ENCODE measurements around the gene UXS1. TPM values are rescaled to one million over a fixed set of nuclear protein-coding genes. Genes with fewer than 3 reads are reported as not detected.

UXS1 gene
- total RNA-seq, 4 donors from 2014 or later = 18.5 to 26.5 (median 22.8) TPM

DNA sequence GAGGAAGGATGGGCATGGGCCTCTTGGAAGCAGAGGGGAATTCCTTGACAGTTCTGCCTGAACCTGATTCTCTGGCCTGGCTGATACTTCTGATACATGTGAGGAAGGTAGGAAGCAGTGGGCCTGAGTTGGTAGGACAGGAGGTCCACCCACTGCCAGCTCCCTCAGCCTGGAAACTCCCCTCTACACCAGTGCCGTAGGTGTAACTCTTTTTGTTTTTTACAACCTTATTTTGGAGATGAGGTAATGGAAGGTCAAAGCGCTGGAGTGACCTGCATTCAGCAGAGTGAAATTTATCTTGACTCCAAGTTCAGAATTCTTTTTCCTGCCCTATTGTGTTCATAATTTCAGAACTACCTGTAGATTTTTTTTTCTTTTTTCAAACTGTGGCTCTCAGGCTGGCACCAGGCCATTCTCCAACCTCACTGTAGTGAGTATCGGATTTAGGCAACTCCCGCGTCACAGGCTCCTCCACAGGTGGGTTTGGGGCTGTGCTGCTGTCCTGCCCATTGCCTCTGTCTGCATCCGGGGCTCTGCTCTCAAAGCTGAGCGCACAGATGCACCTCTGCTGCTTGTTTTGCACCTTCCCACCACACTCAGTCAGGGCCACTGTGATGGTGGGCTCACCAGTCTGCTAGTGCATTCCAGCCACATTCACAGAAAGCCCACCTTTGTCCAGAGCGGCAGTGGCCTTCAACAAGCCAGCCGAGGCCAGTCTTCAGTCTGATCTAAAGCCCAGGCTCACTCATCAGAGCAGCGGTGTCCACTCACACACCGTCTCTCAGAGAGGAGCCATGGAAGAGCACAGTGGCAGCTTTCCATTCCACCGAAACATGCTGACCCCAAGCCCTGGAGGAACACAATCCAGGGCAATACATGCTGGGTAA is 87.2 kb downstream of the UXS1 start:
- TF ChIP-seq, protein P1, sequence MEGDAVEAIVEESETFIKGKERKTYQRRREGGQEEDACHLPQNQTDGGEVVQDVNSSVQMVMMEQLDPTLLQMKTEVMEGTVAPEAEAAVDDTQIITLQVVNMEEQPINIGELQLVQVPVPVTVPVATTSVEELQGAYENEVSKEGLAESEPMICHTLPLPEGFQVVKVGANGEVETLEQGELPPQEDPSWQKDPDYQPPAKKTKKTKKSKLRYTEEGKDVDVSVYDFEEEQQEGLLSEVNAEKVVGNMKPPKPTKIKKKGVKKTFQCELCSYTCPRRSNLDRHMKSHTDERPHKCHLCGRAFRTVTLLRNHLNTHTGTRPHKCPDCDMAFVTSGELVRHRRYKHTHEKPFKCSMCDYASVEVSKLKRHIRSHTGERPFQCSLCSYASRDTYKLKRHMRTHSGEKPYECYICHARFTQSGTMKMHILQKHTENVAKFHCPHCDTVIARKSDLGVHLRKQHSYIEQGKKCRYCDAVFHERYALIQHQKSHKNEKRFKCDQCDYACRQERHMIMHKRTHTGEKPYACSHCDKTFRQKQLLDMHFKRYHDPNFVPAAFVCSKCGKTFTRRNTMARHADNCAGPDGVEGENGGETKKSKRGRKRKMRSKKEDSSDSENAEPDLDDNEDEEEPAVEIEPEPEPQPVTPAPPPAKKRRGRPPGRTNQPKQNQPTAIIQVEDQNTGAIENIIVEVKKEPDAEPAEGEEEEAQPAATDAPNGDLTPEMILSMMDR (IDR thresholded peaks at IDR 0.05; ENCODE audit: low read depth) = no peak

DNA sequence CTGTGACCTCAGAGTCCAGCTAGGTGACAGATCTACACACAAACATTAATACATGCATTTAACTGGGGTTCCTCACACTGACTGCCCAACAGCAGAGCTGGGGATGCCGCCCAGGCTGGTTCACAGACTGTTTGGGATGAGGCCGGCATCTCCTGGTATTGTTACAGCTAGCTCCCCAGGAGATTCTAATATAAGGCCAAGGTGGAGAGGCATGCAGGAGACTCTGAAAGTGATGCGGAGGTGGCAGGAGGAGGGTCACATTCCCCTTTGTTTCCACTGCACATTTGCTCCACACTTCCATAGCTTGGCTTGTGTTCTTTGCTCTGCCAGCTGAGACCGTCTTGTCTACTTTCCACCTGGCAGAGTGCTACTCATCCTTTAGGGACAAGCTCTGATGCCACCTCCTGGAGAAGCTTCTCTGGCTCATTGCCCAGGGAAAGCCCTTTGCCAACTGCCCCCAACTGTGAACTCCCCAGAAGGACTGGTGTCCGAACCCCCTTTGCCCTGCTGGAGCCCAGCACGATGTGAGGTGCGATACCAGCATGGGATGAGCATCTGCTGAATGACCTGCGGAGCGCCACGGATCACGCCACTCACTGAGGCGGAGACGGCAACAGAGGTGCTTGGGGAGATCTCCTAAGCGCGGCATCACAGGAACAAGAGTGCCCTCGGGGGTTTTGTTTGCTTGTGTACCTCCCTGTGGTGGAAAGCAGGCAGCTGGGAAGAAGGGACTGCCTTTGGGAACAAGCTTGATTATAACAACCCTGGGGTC is 88.8 kb downstream of the UXS1 start:
- TF ChIP-seq, protein P1 (IDR thresholded peaks at IDR 0.05; ENCODE audit: low read depth) = no peak

DNA sequence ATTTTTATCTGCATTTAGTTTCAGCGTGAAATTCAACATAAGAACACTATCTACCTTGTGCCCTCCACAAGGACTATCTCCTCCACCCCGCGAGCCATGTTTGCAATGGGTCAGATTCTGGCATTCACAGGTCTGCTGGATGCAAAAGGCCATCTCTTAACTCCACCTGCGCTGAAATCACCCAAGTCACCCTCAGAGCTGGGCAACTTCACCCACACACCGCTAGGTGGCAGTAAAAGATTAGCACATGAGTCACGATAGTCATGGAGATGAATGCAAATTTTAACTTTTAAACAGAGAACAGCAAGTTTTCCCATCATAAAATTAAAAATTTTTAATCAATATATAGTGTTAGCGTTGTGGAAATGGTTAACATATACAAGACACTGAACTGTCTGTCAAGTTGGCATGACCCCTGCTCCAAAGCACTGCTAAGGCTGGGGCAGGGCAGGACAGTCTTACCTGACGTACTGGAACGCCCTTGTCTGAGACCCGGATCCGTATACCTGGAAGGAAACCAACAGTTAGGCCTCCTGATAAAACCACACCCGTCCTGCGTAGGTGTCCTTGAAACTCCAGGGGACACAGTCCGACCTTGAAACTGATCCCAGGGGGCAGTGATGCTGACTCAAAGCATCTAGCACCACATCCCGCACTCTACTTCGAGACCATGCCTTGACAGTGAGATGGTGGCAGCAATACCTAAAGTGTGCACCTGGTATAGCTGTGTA is 89.6 kb downstream of the UXS1 start:
- TF ChIP-seq, protein P1 (IDR thresholded peaks at IDR 0.05; ENCODE audit: low read depth) = no peak

DNA sequence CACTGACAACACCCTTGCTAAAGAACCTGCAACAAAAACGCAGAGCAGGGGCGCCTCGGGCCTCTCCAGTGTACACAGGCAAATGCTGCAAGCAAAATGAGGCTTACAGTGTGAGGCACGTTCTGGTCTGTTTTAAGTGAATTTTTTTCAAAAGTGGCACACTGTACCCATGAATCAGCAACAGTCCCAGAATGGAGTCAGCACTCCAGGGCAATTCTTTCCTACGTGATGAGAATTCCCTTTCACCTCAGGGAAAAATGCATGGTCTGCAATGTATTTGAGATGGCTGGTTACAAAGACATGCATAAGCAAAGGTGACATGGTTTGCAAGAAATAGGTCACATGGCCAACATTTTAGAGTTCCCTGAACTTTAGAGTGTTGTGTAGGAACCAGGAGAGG is 94.4 kb downstream of the UXS1 start:
- TF ChIP-seq, protein P1 (IDR thresholded peaks at IDR 0.05; ENCODE audit: low read depth) = no peak

DNA sequence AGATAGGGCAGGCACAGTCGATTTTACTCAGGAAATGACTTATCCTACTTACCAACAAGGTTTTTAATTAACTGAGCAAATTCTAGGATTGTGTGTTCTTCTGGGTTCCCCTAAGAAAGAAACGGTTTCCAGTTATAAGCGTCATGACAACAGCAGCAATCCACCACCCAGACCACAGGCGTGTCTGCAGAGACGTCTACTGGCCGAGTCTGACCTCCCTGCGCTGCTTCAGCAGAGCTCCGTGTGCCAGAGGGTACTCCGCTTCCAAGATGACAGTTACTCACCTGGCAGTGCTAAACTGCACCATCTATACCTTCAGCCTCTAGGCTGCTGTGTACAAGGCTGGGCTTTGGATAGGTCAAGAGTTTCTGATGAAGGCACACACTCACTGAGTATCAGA is 95.4 kb downstream of the UXS1 start:
- TF ChIP-seq, protein P1 (IDR thresholded peaks at IDR 0.05; ENCODE audit: low read depth) = no peak

- TF ChIP-seq, protein P1 (IDR thresholded peaks at IDR 0.05; ENCODE audit: low read depth) = no peak
Observed at GRCh38 chr2:106098081-106098480, 96.0 kb downstream of the UXS1 start.

Data from subcutaneous adipose tissue (tissue), 4 donors.